Measurements from ENCODE around the gene FSIP1.
A peak's percentile ranks its signal among the peaks of the same experiment; 100 is the strongest.

The FSIP1 gene

GRCh38 chr15:39782441-39783138, at the start of gene FSIP1:
FSIP1 (minus strand) TSS chr15:39782841; CDS start chr15:39776524, 6,317 bp downstream.
- no peak for TF ChIP-seq CTCF (IDR thresholded peaks at IDR 0.05; ENCODE audit: low read depth, low read length, poor library complexity, severe bottlenecking)
- peaks cover 28% of the 10 kb centered on the region for H3K4me1 ChIP-seq (ENCODE audit: control insufficient read depth, low read length)
- H3K27ac ChIP-seq (ENCODE audit: low read depth, low read length), result peak within 1 kb of the TSS; percentile 16; the same call in 1 of the 2 replicates
- peak within 1 kb of the TSS; percentile 91 for H3K4me3 ChIP-seq (ENCODE audit: low read length)
- H3F3A ChIP-seq (ENCODE audit: control insufficient read depth, insufficient read depth), result peaks cover 6% of the 10 kb centered on the region; the same call in 1 of the 2 replicates
- H3K27me3 ChIP-seq (ENCODE audit: control insufficient read depth, low read length), result peaks cover 6% of the 10 kb centered on the region; the same call in 1 of the 2 replicates
- H4K20me1 ChIP-seq (ENCODE audit: control insufficient read depth, insufficient read depth, low read depth, low read length), result no peaks in the 10 kb centered on the region
- H3K9me2 ChIP-seq (replicated peaks; ENCODE audit: control insufficient read depth, low read length), result no peaks in the 10 kb centered on the region
- H3K79me2 ChIP-seq (ENCODE audit: control insufficient read depth, low read length), result peaks cover 14% of the 10 kb centered on the region
- peaks cover 3% of the 10 kb centered on the region; the same call in 1 of the 2 replicates for H3K9me3 ChIP-seq (ENCODE audit: control insufficient read depth, insufficient read depth, low read length)
- no peaks in the 10 kb centered on the region for H3K36me3 ChIP-seq (ENCODE audit: control insufficient read depth, low read length)
- peak within 1 kb of the TSS; percentile 95 for H3K4me2 ChIP-seq (ENCODE audit: low read length)

- Histone ChIP-seq H3K4me2 (ENCODE audit: low read length) (no peak overlapping the region), H4K20me1 (ENCODE audit: control insufficient read depth, insufficient read depth, low read depth, low read length) (no peaks in the 10 kb centered on the region), H3K79me2 (ENCODE audit: control insufficient read depth, low read length) (no peaks in the 10 kb centered on the region), H3K9me3 (ENCODE audit: control insufficient read depth, insufficient read depth, low read length) (no peaks in the 10 kb centered on the region), H3K9me2 (replicated peaks; ENCODE audit: control insufficient read depth, low read length) (no peaks in the 10 kb centered on the region), H3K4me3 (ENCODE audit: low read length) (no peak overlapping the region), H3F3A (ENCODE audit: control insufficient read depth, insufficient read depth) (no peaks in the 10 kb centered on the region), H3K36me3 (ENCODE audit: control insufficient read depth, low read length) (no peaks in the 10 kb centered on the region), H3K4me1 (ENCODE audit: control insufficient read depth, low read length) (no peaks in the 10 kb centered on the region), H3K27me3 (ENCODE audit: control insufficient read depth, low read length) (peaks cover 10% of the 10 kb centered on the region), H3K27ac (ENCODE audit: low read depth, low read length) (no peak overlapping the region)
- TF ChIP-seq EZH2phosphoT487 (IDR thresholded peaks at IDR 0.05; ENCODE audit: borderline replicate concordance, low read length) (no peak), CTCF (IDR thresholded peaks at IDR 0.05; ENCODE audit: low read depth, low read length, poor library complexity, severe bottlenecking) (no peak)
Observed at GRCh38 chr15:39830166-39830565, 47.5 kb upstream of the FSIP1 start.

- Histone ChIP-seq H3K79me2 (ENCODE audit: control insufficient read depth, low read length) (no peaks in the 10 kb centered on the region), H3K4me2 (ENCODE audit: low read length) (no peak overlapping the region)
Observed at GRCh38 chr15:39828374-39828931, 45.8 kb upstream of the FSIP1 start.

More at GRCh38 chr15:39828374-39828931, 45.8 kb upstream of the FSIP1 start:
- Histone ChIP-seq H3K4me3 (ENCODE audit: low read length) (no peak overlapping the region), H3K27me3 (ENCODE audit: control insufficient read depth, low read length) (peaks cover 10% of the 10 kb centered on the region), H3K36me3 (ENCODE audit: control insufficient read depth, low read length) (no peaks in the 10 kb centered on the region), H3F3A (ENCODE audit: control insufficient read depth, insufficient read depth) (no peaks in the 10 kb centered on the region), H3K9me2 (replicated peaks; ENCODE audit: control insufficient read depth, low read length) (no peaks in the 10 kb centered on the region), H4K20me1 (ENCODE audit: control insufficient read depth, insufficient read depth, low read depth, low read length) (no peaks in the 10 kb centered on the region), H3K4me1 (ENCODE audit: control insufficient read depth, low read length) (no peaks in the 10 kb centered on the region), H3K27ac (ENCODE audit: low read depth, low read length) (no peak overlapping the region), H3K9me3 (ENCODE audit: control insufficient read depth, insufficient read depth, low read length) (no peaks in the 10 kb centered on the region)
- no peak for TF ChIP-seq CTCF (IDR thresholded peaks at IDR 0.05; ENCODE audit: low read depth, low read length, poor library complexity, severe bottlenecking)
- TF ChIP-seq EZH2phosphoT487 (IDR thresholded peaks at IDR 0.05; ENCODE audit: borderline replicate concordance, low read length), result no peak

All from DOHH2 (cell line).